HG03097 (cell line): ENCODE results near the gene CCDC88B.

ENCODE experiments used
- ATAC-seq: cut with Tn5 transposase; IDR thresholded peaks from one replicate; pipeline ENCODE4 v1.9.1; 2021; ENCODE audit not compliant: unreplicated experiment, low FRiP score

The CCDC88B gene

DNA sequence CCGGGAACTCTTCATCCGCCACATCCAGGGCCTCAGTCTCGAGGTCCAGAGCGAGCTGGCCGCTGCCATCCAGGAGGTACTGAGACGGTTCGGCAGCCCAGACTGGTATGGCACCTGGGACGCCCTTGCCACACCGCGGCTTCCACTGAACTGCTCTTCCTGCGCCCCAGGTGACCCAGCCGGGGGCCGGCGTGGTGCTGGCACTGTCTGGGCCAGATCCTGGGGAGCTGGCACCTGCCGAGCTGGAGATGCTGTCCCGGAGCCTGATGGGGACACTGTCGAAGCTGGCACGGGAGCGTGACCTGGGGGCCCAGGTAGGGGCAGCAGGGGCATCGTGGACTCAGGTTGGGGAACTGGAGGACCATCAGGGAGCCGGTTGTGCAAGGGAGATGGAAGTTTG, 1.4 kb downstream of the CCDC88B start:
- no peak for ATAC-seq

- no peak for ATAC-seq
Measured at GRCh38 chr11:64341851-64342791, 2.1 kb downstream of the CCDC88B start.

DNA sequence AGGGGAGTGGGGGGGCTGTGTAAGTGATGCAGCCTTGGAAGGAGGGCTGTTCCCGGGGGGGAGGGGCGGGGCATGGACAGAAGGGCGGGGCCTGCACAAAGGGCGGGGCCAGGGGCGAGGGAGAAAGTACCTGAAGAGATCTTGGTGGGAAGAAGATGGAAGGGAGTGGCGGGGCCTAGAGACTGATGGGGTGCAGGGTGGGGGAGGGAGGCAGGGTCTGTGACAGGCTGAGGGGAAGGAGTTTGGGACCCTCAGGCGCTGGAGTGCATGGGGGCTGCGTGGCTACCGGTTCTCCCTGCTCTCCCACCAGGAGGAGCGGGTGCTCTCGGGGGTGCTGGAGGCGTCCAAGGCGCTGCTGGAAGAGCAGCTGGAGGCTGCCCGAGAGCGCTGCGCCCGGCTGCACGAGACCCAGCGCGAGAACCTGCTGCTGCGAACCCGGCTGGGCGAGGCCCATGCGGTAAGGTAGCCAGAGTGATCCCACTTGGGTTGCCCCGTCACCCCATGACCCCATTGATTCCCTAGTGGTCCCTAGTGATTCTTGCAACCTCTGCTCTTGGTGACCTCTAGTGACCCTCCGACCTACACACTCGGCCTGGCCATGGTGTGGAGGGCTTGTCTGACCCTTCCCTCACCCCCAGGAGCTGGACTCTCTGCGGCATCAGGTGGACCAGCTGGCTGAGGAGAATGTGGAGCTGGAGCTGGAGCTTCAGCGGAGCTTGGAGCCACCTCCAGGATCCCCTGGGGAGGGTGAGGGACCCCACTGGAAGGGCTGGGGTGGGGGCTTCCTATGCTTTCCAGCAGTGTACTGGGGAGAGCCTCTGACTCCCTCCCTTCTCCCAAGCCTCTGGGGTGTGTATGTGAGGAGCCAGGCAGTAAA, 3.1 kb downstream of the CCDC88B start:
- no peak for ATAC-seq

- no peak for ATAC-seq
Measured at GRCh38 chr11:64343767-64344559, 4.0 kb downstream of the CCDC88B start.

- ATAC-seq, result no peak
Measured at GRCh38 chr11:64344787-64345186, 4.8 kb downstream of the CCDC88B start.

DNA sequence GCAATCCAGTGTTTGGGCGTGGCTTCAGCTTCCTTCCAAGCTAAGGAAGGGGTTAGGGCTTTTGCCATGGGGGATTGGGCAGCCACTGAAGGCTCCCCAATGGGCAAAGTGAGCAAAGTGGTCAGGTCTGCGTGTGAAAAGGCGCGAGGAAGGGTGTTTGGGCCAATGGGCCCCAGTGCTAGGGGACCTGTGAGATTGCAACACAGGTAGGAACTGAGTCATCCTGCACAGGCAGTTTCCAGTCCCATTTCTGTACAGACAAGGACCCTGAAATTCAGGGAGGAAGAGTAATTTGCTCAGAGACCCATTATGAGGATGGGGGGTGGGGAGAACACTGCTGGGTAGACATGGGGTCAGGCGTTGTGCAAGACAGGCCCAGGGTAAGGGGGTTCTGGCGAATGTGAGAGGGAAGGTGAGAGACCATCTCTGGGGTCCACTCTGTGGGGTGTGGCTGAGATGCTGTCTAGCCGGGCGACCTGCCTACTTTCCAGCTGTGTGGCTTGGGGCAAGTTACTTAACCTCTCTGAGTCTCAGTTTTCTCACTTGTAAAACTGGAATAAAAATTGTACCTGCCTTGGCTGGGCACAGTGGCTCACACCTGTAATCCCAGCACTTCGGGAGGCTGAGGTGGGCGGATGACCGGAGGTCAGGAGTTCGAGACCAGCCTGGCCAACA, 7.3 kb downstream of the CCDC88B start:
- ATAC-seq, result no peak

GRCh38 chr11:64348383-64349024, 8.5 kb downstream of the CCDC88B start:
- ATAC-seq, result no peak

DNA sequence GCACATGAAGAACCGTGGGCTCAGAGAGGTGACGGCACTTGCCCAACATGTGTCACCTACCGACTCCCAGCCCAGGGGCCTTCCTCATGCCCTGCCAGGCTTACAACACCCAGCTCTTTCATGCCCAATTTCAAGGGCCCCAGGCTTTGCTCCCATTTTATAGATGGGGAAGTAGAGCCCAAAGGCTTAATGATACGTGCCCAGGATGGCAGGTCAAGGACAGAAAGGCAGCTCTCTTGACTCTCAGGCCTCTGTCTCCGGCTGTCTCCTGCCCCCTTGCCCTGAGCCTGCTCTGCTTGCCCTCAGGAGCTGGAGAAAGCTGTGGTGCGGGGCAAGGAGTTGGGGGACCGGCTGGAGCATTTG, 9.0 kb downstream of the CCDC88B start:
- no peak for ATAC-seq

GRCh38 chr11:64349404-64349803, 9.4 kb downstream of the CCDC88B start:
- ATAC-seq, result no peak

- no peak for ATAC-seq
Measured at GRCh38 chr11:64351136-64351631, 11.2 kb downstream of the CCDC88B start.

- no peak for ATAC-seq
Measured at GRCh38 chr11:64352099-64352994, 12.3 kb downstream of the CCDC88B start.

DNA sequence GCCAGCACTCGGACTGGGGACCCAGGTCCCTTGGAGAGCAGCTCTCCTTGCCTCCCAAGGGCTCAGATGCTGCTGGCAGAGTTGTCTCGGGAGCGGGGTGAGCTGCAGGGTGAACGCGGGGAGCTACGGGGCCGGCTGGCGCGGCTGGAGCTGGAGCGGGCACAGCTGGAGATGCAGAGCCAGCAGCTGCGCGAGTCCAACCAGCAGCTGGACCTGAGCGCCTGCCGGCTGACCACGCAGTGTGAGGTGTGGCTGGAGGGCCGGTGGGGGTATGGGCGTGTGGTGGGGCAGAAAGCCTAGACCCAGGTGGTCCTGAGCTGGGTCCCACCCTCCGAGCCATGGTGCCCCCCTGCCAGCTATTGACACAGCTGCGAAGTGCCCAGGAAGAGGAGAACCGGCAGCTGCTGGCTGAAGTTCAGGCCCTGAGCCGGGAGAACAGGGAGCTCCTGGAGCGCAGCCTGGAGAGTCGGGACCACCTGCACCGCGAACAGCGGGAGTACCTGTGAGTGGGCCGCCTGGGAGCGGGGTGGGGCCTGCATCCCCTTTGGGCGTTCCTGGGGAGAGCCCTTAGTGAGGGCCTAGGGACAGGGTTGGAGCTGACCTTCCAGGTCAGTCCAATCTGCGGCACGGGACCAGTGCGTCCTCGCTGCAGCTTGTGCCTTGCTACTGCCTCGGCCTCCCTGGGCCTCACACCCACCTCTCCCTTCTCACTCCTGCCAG, 13.2 kb downstream of the CCDC88B start:
- ATAC-seq, result no peak

DNA sequence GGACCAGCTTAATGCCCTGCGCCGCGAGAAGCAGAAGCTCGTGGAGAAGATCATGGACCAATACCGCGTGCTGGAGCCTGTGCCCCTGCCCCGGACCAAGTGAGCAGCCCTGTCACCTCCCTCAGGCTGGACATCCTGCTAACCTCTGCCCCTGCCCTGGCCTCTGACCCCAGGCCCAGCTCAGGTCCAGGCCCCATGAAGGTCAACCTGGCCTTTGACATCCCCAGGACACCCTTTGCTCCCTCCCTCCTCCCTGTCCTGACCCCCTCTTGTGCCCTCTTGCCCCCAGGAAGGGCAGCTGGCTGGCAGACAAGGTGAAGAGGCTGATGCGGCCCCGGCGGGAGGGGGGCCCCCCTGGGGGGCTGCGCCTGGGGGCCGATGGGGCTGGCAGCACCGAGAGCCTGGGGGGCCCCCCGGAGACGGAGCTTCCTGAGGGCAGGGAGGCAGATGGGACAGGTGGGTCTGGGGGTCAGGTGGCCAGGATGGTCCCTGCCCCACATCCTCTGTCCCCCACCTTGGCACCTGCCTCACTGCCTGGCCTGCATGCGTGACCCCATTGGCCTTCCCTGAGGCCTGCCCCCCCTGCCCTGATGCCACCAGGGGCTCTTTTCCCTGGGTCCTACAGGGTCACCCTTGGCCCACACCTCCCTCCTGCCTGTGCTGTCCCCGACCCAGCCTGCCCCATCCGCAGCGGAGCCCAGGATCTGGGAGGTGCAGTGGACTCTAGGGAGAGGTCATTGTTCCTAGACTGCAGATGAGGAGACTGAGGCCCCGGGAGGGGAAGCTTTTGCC, 13.9 kb downstream of the CCDC88B start:
- no peak for ATAC-seq

GRCh38 chr11:64355078-64355940, 15.3 kb downstream of the CCDC88B start:
- no peak for ATAC-seq

GRCh38 chr11:64356498-64357411, 16.8 kb downstream of the CCDC88B start:
- ATAC-seq, result no peak
